HG02884 (cell line): ENCODE results near the gene DCAF11.

ENCODE experiments used
- ATAC-seq: cut with Tn5 transposase; IDR thresholded peaks from one replicate; pipeline ENCODE4 v1.9.1; 2021; ENCODE audit warnings: mild to moderate bottlenecking, moderate library complexity; ENCODE audit not compliant: unreplicated experiment

Gene DCAF11

DNA sequence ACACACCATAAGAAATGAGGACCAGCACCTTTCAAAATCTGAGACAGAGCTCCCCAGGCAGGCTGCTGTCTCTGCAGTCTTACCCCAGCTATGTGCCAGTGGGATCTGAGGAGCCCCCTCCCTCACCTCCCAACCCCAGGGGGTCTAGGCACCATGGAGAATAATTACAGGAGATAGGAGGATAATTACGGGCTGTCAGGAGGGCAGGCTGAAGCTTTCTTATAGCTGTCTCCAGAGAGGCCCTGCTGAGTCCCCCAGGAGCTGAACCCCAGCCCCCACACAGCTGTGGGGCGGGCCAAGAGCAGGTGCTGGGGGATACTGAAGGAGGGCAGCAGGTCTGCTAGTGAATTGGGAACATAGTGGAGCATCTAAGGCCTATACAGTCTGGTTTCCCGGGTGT lies 36.4 kb upstream of the DCAF11 start:
- no peak for ATAC-seq

DNA sequence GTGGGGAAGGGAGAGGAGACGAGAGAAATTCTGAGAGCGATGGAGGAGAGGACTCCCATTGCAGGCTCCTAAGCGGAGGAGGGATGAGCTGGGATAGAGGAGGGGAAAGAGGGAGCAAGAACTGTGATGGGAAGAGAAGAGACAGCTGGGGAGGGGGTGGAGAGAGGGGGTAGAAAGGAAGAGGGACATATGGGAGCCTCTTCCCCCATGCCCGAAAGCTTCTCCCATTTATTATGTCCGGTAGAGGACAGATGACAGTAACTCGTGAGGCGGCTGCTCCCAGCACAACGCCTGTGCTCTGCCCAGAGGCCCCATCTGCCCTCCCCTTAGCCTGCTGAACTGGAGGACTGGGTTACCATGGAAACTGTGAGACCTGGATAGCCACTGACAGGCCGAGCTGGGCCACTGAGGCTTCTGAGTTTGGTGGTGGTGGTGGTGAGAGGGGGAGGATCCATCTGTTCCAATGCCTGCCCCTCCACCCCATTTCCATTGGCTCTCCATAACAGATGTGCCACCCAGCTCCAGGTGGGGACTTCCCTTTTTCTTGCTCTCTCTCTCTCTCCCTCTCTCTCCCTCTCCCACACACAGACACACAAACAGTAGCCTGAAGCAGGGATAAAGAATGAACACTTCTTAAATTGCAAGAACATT lies 35.0 kb upstream of the DCAF11 start:
- no peak for ATAC-seq

DNA sequence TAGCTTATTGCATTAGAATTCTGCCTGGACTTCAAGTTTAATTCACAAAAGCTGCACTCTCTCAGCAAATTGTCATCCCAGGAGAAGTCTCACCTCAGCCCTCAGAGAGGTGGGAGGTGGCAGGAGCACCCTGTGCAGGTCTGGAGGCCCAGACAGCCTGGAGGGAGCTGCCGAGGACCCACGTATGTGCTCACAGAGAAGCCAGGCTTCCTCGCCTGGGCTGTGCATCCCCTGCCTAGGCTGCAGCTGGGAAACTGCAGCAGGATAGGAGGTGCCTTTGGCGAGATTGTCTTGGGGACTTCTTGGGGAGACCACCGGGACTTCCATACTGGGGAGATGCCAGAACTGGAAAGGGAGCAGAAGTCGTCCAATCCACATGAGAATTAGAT lies 34.4 kb upstream of the DCAF11 start:
- no peak for ATAC-seq

DNA sequence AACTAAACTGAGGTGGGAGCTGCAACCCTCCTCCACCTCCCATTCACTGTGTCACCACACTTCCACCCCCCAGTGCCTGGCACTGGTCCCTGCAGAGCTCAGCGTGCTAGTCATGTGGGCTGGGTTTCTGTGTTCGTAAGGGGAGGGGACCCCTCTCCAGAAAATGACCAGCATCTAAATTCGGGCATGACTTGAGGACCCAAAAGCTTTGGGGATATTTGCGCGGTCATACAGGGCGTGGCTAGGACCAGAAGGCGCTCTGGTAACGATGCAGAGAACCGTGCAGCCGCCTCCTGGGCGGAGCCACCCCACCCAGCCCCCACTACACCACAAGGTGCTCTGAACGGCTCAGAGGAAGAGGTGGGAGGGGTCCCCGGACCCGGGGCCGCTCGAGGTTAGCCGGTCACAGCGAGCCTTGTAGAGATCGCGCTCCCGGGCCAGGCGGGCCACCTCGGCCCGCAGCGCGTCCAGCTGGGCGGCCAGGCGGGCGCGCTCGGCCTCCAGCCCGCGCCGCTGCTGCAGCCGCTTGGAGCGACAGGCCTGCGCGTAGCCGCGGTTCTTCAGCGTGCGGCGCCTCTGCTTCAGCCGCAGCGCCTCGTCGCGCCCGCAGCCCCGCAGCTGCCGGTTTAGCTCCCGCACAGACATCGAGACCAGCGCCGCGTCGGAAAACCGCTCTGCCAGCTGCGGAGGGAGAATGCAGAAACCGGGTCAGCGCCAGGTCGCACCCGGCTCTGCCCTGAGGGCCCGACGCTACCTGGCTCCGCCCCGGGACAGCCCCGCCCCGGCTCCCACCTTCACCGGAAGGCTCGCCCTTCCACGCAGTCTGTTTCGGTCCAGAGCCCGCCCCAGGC lies 33.5 kb upstream of the DCAF11 start:
- ATAC-seq = peak; percentile 91

DNA sequence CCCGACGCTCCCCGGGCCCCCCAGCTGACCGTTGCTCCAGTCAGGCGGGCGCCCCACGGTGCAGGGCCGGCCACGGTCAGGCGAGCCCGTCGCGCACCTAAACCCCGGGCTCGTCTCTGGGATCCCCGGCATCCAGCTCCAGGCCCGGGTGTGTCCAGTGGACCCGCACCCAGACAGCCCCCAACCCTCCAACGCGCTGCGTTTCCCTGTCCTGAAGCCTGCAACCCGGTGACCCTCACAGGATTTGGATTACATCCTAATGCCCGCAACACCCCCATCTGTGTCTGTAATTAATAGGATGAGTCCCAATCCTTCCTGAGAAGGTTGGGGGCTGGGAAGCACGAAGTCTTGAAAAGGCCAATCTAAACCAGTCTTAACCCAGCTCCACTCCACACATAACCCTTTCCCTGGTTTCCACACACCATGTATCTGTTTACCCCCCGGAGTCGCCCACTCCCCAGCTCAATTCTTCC lies 32.8 kb upstream of the DCAF11 start:
- no peak for ATAC-seq

DNA sequence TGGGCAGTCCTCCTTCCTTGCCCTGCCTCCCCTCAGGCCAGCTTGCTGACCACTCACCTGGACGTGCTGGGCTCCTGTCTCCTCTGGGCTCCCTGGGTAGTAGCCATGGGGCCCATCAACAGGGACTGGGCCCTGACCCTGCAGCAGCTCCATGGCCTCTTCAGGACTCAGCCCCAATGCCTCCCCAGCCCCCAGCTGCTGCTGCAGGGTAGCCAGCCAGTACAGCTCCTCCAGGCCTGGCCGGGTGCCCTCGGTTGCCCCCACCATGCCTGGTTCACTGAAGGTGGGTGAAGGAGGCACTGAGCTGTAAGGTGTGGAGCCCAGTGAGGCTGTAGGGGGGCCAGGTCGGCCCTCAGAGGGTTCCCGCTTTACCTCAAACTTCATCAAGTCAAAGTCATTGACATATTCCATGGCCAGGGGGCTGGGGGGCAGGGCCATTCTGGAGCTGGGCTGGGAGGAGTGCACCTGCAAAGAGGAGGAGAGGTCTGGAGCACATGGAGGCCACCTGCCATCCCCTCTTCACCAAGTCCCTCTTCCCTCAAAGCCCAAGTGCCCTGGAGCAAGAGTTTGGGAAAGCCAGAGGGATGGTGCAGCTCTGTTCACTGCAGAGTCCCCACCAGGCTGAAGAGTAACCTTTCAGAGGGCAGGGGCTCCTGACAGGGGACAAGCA lies 32.0 kb upstream of the DCAF11 start:
- ATAC-seq = no peak

DNA sequence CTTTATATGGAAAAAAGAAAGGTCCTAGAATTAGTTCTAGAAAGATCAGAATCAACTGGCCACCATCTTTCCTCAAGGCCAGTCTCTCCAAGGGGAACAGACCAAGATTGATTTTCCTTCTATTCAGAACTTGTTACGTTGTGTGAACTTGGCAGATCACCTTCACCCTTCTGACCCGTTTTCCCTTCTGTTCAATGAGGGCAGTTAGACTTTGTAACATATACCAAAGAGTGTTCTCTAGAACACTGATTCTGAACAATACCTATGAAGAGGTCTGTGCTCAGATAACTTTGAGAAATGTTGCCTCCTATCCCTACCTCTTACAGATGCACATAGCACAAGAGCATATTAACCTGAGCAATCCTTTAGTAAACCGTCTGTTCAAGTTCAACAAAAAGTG lies 31.1 kb upstream of the DCAF11 start:
- no peak for ATAC-seq

DNA sequence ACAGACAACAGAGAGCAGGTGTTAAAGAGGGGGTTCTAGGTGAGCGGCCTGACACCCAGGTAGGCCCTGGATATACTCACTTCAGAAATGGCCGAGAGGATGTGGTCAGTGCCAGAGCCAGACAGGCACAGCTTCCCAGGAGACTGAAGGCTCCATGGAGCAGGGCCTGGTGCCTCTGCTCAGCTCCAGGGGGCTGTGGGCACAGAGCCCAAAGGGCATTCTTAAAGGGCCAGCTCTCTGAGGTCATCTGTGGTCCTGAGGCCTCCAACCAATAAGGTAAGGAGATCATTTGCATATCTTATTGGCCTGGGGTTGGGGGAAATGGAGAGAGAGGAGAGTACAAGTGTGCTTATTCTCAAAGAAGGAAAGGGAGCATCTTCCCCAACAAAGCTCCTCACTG lies 30.1 kb upstream of the DCAF11 start:
- no peak for ATAC-seq

DNA sequence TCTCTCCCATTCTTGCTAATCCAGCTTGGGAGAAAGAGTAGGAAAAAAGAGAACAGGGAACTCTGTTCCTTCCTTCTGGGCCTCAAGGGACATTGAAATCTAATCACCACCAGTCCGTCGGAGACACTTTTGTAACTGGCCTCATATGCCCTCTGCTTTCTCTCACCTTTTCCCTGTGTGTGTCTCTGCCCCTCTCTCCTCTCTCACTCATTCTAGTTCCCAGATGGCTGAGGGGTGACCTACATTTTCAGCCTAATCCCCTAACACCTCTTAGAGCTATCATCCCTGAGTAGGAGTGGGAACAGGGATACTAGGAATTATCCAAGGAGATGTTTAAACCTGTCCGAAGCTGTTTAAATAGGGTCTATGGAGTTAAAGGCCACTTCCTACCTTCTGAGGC lies 29.4 kb upstream of the DCAF11 start:
- ATAC-seq = no peak

DNA sequence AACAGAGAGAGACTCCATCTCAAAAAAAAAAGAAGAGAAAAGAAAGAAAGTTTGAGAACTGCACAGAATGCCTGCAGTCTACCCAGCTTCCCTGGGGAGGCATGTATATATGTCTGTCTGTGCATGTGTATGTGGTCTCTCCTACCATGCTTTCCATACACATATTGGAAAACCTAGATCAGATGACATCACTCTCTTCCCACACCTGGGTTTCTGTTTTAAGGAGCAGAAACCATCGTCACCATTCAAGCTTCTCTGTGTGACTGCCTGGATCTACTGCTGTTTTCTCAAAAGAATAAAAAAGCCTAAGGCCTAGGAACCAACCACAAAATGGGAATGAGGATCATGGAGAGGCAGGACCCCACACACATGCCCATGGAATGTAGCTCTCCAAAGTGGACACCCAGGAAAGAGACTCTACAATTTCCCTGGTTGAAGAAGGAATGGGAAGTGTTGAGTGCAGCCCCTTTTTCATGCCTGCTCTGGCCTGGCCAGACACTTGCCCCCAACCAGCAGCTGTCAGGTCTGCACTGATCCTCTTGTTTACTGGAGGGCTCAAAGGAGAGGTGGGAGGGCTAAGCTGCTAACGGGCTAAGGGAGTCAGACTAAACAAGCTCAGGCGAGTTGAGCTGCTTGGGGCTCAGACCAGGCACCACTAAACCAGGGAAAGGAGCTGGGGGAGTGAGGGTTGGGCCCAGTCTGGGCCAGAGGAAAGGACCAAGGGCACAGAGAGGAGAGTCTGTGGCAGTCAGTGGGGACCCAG lies 28.2 kb upstream of the DCAF11 start:
- no peak for ATAC-seq

DNA sequence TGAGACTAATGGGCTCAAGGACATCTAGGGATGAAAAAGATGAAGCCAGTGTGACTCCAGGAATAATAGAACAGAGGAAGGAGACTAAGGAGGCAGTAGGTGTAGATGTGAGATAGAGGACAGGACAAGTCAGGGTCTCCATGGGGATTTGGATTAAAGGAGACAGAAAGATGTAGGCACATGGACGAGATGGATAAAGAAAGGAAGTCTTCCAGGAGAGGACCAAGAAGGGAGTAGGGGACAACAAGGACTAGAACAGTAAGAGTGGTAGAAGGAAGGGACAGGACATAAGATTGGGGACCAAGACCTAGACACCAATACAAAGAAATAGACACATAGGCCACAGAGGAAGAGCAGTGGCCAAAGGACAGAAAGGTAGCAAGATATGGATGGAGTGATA lies 27.6 kb upstream of the DCAF11 start:
- ATAC-seq = no peak

DNA sequence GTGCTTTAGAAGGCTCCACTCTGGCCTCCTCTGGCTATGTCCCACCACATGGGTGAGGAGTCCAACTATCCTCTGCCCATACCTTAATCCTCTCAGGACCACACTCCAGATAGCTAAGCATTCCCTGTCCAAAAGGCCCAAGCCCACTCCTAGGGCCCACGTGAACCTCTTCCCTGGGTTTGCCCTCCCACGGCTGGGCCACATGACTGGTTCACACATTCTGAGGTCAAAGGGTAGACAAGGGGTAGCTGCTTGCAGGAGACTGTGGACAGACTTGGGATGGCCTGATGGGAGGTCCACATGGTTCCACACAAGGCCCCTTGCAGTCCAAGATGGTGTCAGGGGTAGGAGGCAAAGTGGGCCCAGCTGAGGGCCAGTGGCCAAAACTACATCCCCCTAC lies 26.5 kb upstream of the DCAF11 start:
- no peak for ATAC-seq

DNA sequence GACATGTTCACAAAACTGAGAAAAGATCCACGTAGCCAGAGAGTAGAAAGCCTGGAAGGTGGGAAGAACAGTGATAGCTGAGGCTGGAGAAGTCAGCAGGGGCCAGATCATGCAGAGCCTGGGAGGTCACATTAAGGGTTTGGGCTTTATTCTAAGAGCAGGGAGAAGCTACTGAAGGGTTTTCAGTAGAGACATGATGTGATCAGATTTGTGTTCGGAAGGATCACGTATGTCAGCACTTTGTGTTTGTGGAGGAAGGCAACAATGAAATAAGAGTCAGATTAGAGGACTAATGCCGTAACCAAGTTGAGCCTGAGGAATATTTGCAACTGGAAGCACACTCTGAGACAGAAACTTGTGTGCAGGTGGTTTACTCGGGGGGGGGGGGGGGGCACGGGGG lies 24.7 kb upstream of the DCAF11 start:
- ATAC-seq = no peak

DNA sequence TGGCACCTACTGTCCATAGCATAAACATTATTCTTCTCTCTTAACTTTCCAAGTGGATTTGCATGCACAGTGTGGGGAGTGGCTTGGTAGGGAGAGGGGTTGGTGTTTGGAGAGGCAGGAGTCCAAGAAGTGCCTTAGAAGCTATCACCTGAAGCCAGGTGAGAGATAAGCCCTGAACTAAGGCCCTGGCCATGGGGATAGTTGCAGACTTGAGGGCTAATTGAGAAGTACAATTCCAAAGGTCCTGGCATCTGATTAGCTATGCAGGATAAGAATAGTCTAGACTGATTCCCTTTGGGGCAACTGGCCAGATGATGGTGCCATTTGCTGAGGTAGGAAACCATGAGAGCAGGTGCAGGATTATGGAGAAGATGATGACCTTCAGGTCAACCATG lies 22.5 kb upstream of the DCAF11 start:
- ATAC-seq = no peak

DNA sequence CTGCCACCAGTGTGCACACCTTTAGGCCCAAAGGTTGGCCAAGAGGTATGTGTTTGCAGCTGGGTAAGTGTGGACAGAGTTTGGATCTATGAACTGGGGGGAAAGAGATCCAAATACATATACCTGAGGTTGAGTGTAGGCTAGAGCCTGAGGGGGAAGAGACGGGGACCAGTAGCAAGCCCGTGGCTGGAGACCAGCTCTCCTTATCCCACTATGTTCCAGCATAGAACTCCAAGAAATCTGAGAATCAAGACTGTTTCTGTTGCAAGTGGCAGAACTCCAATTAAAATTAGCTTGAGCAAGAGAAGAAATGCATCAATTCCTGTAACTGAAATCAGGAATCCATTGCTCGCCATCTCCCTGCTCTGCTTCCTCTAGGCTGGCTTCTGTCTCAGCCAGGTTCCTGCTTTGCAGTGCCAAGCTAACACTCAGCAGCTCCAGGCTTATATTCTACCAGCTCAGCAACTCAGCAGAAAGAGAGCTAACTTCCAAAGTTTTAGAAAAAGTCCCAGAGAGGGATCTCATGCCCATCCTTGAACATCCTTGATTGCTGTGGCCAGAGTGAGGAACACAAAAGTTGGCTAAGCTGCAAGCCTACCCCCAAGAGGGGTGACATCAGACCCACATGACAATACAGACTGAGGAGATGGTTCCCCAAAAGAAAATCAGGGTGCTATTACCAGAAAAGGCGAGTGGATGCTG lies 21.9 kb upstream of the DCAF11 start:
- ATAC-seq = no peak

DNA sequence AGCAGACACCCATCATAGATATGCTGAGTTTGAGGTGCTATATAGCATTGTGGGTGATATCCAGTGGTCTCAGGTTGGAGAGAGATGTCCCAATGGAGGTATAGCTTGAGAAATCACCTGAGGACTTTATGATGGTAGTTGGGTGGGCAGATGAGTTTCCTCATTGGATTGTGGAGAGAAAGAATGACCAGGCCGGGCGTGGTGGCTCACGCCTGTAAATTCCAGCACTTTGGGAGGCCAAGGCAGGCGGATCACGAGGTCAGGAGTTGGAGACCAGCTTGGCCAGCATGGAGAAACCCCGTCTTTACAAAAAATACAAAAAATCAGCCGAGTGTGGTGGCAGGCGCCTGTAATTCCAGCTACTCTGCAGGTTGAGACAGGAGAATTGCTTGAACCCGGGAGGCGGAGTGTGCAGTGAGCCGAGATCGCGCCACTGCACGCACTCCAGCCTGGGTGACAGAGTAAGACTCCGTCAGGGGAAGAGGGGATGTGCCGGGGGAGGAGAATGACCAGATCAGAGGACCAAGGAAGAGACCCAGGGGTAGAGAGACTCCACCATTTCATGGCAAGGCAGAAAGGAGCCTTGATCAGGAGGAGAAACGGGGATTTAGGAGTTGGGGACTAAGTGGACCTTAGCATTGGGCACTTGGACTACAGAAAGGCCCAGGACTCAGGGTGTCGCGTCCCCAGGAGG lies 21.2 kb upstream of the DCAF11 start:
- no peak for ATAC-seq

DNA sequence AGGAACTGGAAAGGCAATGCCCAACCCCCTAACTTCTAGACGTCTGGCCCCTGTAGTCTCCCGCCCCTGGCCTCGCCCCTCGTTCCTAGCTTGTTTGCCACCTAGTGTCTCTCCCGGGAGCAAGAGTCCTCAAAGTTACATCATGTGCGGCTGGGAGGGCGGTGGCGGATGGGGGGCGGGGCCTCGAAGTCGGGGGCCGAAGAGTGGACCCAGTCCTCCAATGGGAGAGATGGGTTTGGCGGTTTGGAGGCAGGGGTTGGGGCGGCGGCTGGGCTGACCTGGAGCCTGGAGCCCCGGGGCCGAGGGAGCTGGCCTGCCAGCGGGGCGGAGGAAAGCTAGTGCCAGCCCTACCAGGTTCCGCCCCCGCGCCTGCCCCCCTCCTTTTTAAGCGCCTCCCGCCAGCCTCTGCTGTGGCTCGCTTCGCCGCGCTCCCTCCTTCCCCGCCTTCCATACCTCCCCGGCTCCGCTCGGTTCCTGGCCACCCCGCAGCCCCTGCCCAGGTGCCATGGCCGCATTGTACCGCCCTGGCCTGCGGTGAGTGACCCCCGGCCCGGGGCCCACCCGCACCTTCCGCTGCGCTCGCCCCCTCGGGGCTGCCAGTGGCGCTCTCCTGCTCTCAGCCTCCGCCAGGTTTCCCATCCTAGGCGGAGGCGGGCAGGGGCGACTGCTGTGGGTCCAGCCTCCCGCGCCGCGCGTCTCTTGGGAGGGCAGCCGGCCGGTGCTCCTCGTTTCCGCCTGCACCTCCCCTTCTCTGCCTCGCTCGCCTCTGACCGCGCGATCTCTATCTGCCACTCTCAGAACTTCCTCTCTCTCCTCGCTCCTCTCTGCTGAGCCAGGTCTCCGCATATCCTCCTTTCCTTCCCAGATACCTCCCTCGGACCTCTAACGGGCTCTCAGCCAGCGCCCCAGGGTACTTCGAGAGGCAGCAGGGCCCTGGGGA lies 20.4 kb upstream of the DCAF11 start, which contains the start of gene PCK2:
TSS of gene PCK2 (plus strand) at position 411 of the 940 bp plus-strand sequence. CDS start at position 506, 95 bp downstream.
- ATAC-seq = peak; percentile 33

DNA sequence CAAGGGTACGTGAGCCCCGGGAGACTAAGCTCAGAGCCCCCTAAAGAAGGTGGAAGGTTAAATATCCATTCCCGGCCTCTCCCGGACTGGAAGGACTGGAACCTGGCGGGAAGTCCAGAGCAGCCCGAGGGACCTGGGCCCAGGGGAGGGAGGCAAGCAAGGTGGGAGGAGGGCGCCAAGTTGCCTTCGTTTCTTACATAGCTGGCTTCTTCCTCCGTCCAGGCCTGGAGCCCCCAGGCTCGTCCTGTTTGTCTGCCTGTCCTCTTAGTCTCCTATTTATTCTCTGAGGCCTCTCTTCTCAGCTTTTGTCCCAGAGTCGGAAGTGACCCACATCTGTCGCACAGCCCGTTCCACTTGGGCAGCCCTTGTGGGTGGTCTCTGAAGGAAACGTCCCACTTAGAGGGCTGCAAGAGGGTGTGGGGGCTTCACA lies 19.7 kb upstream of the DCAF11 start:
- peak; percentile 1 for ATAC-seq
